H1 (cell line): ENCODE results near the gene NANOS2. TPM values are rescaled to one million over a fixed set of nuclear protein-coding genes. Genes with fewer than 3 reads are reported as not detected.

ENCODE experiments used
- BCL11A ChIP-seq, 2 experiments: IDR thresholded peaks; one replicate each; pipeline ENCODE4 v1.6.1; 2011; ENCODE audit warnings: low read depth in 2 of 2, low read length in 2 of 2, mild to moderate bottlenecking in 2 of 2
- CHD1 ChIP-seq: IDR thresholded peaks from 2 replicates; pipeline ENCODE4 v1.6.1; 2012; ENCODE audit warnings: low read depth, low read length, improper control_type of control experiment
- CREB1 ChIP-seq: IDR thresholded peaks from 2 replicates; pipeline ENCODE4 v1.6.1; 2012; ENCODE audit warnings: inconsistent platforms
- EGR1 ChIP-seq: IDR thresholded peaks from 2 replicates; pipeline ENCODE4 v1.6.1; 2011; ENCODE audit warnings: low read depth, low read length, borderline replicate concordance
- EZH2 ChIP-seq: fragments of 200-600 bp; sonication (generic); IDR thresholded peaks from 2 replicates; pipeline ENCODE4 v1.7.1; 2012; ENCODE audit warnings: low read depth, mild to moderate bottlenecking, moderate library complexity, low read length, inconsistent platforms; ENCODE audit not compliant: severe bottlenecking
- GABPA ChIP-seq: IDR thresholded peaks from 2 replicates; pipeline ENCODE4 v1.6.1; 2011; ENCODE audit warnings: mild to moderate bottlenecking, low read length, moderate library complexity, borderline replicate concordance; ENCODE audit not compliant: insufficient read depth
- HDAC6 ChIP-seq: IDR thresholded peaks from one replicate; pipeline ENCODE4 v1.7.1; 2012; ENCODE audit warnings: low read depth, mild to moderate bottlenecking, inconsistent platforms, low read length, moderate library complexity
- KDM4A ChIP-seq: IDR thresholded peaks from one replicate; pipeline ENCODE4 v1.7.1; 2012; ENCODE audit warnings: low read depth, mild to moderate bottlenecking, moderate library complexity, low read length, inconsistent platforms; ENCODE audit not compliant: severe bottlenecking
- KDM5A ChIP-seq: fragments of 200-600 bp; IDR thresholded peaks from 2 replicates; pipeline ENCODE4 v1.7.1; 2012; ENCODE audit warnings: mild to moderate bottlenecking, low read length, inconsistent platforms, mixed read lengths
- PHF8 ChIP-seq: fragments of 200-600 bp; sonication (generic); conservative IDR thresholded peaks from 2 replicates; pipeline ENCODE4 v1.7.1; 2012; ENCODE audit warnings: low read depth, mild to moderate bottlenecking, inconsistent platforms, low read length, moderate library complexity
- RXRA ChIP-seq: IDR thresholded peaks from 2 replicates; pipeline ENCODE4 v1.6.1; 2011; ENCODE audit warnings: low read depth, mild to moderate bottlenecking, low read length, moderate library complexity; ENCODE audit not compliant: insufficient read depth
- SIX5 ChIP-seq: IDR thresholded peaks from 2 replicates; pipeline ENCODE4 v1.6.1; 2011; ENCODE audit warnings: mild to moderate bottlenecking, low read depth, low read length
- SUZ12 ChIP-seq: fragments of 200-600 bp; sonication (generic); IDR thresholded peaks from 2 replicates; pipeline ENCODE4 v1.6.1; 2012; ENCODE audit warnings: mild to moderate bottlenecking, inconsistent platforms, low read length, moderate library complexity, mixed read lengths
- TAF1 ChIP-seq: IDR thresholded peaks from 2 replicates; pipeline ENCODE4 v1.6.1; 2011; ENCODE audit warnings: mild to moderate bottlenecking, low read depth, low read length
- polyA plus RNA-seq, 7 experiments: library from polyadenylated mRNA; depleted of rRNA in 3 of 7; stranded (reverse) in 5 of 7; unstranded in 2 of 7; fragments of >200 nt in 5 of 7; fragments of 200-250 nt in 2 of 7; gene quantifications; 1 replicate in 5 of 7; 2 replicates in 1 of 7; 4 replicates in 1 of 7; pipeline versions ENCODE4 v1.2.1 to v1.2.3, GENCODE V29; 2011 to 2013; ENCODE audit warnings: missing spikeins in 2 of 7, mixed read lengths in 2 of 7
- total RNA-seq: library from RNA; stranded (reverse); fragmentation: NEBNext Ultra II Directional; extraction: Animal tissue kit (Norgen Biotek cat#: 25700); gene quantifications from 2 replicates; pipeline ENCODE4 v1.2.1, GENCODE V29; 2021

The NANOS2 gene
- total and polyA plus RNA-seq, 2 of the 8 experiments (the other 6 are each of a cell fraction or from before 2014, with no cell fraction given) = 0.20 TPM; not detected in 1

GRCh38 chr19:45885556-45886426, 28.8 kb downstream of the NANOS2 start, which contains the start of gene IRF2BP1 (continued):
- no peak for TF ChIP-seq BCL11A (IDR thresholded peaks at IDR 0.05; ENCODE audit: low read depth in 2 of 2, low read length in 2 of 2)
- TF ChIP-seq SUZ12 = no peak
- no peak for TF ChIP-seq CHD1
- TF ChIP-seq RXRA = no peak
- TF ChIP-seq HDAC6 = no peak
- peak; percentile 55; the same call in 1 of the 2 replicates for TF ChIP-seq PHF8
- peak; percentile 46 for TF ChIP-seq KDM4A
- TF ChIP-seq EZH2 = no peak
- peak; percentile 75 for TF ChIP-seq TAF1
- no peak for TF ChIP-seq KDM5A
- TF ChIP-seq CREB1 = peak; percentile 14; the same call in 1 of the 2 replicates
- peak; percentile 61 for TF ChIP-seq SIX5
- TF ChIP-seq GABPA = no peak
- no peak for TF ChIP-seq EGR1
